Endometrial microvascular endothelial cells (primary cell): Measurements from ENCODE around the gene PFKFB3. TPM values are rescaled to one million over a fixed set of nuclear protein-coding genes. Genes with fewer than 3 reads are reported as not detected.

Experiments
- in situ Hi-C: cut with HindIII; loops from 2 replicates; pipeline ENCODE4 v1.10.0; 2017; ENCODE audit warnings: low sequenced_read_pairs, low pct_unique_long_range_greater_than_20kb; ENCODE audit errors: inconsistent ontology term
- total RNA-seq: library from RNA; depleted of rRNA; stranded (reverse); fragments of >200 nt; gene quantifications from one replicate; pipeline ENCODE4 v1.2.3, GENCODE V29; 2015; ENCODE audit errors: inconsistent ontology term

The PFKFB3 gene
- total RNA-seq, 1 donor from 2014 or later = 31.9 TPM

GRCh38 chr10:6254201-6254600 is 51.5 kb downstream of the PFKFB3 start:
- in situ Hi-C loops = no loop called here

GRCh38 chr10:6255548-6256061 is 52.9 kb downstream of the PFKFB3 start:
- in situ Hi-C loops = no loop called here

GRCh38 chr10:6256439-6256838 is 53.7 kb downstream of the PFKFB3 start:
- in situ Hi-C loops = no loop called here

GRCh38 chr10:6259153-6259552 is 56.4 kb downstream of the PFKFB3 start:
- in situ Hi-C loops = no loop called here

GRCh38 chr10:6260843-6261242 is 58.1 kb downstream of the PFKFB3 start:
- in situ Hi-C loops = no loop called here

- in situ Hi-C loops = no loop called here
Observed at GRCh38 chr10:6267941-6268340, 65.2 kb downstream of the PFKFB3 start.

- in situ Hi-C loops = no loop called here
Observed at GRCh38 chr10:6269432-6269831, 66.7 kb downstream of the PFKFB3 start.

GRCh38 chr10:6269953-6270867 is 67.5 kb downstream of the PFKFB3 start:
- in situ Hi-C loops = no loop called here

GRCh38 chr10:6270951-6271350 is 68.2 kb downstream of the PFKFB3 start:
- in situ Hi-C loops = no loop called here

GRCh38 chr10:6271663-6272062 is 68.9 kb downstream of the PFKFB3 start:
- in situ Hi-C loops = no loop called here

GRCh38 chr10:6272126-6272525 is 69.4 kb downstream of the PFKFB3 start:
- in situ Hi-C loops = no loop called here

- in situ Hi-C loops = no loop called here
Observed at GRCh38 chr10:6273351-6273750, 70.6 kb downstream of the PFKFB3 start.

GRCh38 chr10:6274040-6274439 is 71.3 kb downstream of the PFKFB3 start:
- in situ Hi-C loops = no loop called here

- in situ Hi-C loops = no loop called here
Observed at GRCh38 chr10:6274484-6274883, 71.8 kb downstream of the PFKFB3 start.

- in situ Hi-C loops = no loop called here
Observed at GRCh38 chr10:6275022-6275997, 72.6 kb downstream of the PFKFB3 start.

- in situ Hi-C loops = no loop called here
Observed at GRCh38 chr10:6276356-6276755, 73.6 kb downstream of the PFKFB3 start.

GRCh38 chr10:6278519-6279120 is 75.9 kb downstream of the PFKFB3 start:
- in situ Hi-C loops = no loop called here

GRCh38 chr10:6279540-6280267 is 77.0 kb downstream of the PFKFB3 start:
- in situ Hi-C loops = no loop called here
